ENCODE data around the gene KISS1R.

Gene KISS1R

GRCh38 chr19:899336-900042 lies 17.6 kb upstream of the KISS1R start:
- no peak for DNase-seq (ENCODE audit: extremely low read depth in 1 of 2, low read depth in 1 of 2)

DNA sequence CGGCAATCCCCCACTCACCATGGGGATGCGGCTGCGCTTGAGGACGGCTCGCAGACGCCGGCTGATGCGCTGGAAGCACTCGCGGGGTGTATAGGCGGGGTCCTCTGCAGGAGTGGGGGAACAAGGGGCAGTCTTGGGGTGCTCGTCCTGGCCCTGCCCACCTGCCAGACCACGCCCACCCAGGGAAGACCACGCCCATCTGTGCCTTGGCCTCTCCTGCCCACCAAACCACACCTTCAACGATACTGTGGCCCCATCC lies 17.2 kb upstream of the KISS1R start:
- no peak for DNase-seq (ENCODE audit: extremely low read depth in 1 of 2, low read depth in 1 of 2)

GRCh38 chr19:900302-901111 lies 16.6 kb upstream of the KISS1R start:
- DNase-seq (ENCODE audit: extremely low read depth in 1 of 2, low read depth in 1 of 2), result no peak

GRCh38 chr19:901216-902092 lies 15.7 kb upstream of the KISS1R start:
- no peak for DNase-seq (ENCODE audit: extremely low read depth in 1 of 2, low read depth in 1 of 2)

- DNase-seq (ENCODE audit: extremely low read depth in 1 of 2, low read depth in 1 of 2), result no peak
Observed at GRCh38 chr19:902093-902370, 15.1 kb upstream of the KISS1R start.

DNA sequence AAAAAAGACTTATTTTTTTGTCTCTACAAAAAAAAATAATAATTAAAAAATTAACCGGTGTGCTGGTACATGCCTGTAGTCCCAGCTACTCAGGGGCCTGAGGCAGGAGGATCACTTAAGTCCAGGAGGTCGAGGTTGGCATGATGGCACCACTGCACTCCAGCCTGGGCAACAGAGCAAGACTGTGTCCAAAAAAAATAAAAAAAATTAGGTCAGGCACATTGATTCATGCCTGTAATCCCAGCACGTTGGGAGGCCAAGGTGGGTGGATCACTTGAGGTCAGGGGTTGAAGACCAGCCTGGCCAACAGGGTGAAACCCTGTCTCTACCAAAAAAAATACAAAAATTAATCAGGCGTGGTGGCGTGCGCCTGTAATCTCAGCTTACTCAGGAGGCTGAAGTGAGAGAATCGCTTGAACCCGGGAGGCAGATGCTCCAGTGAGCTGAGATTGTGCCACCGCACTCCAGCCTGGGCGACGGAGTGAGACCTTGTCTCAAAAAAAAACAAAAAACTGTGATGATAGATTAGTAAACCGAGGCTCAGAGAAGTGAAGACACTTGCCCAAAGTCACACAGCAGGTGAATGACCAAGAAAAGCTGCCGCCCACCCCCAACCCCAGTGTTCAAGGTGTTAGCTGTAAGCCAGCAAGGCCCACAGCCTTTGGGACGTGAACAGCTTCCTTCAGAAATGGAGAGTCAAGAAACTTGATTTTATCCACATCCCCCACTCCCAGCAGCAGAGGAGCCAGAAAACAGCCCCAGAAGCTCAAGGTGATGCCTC lies 14.5 kb upstream of the KISS1R start:
- no peak for DNase-seq (ENCODE audit: extremely low read depth in 1 of 2, low read depth in 1 of 2)

GRCh38 chr19:903266-903797 lies 13.8 kb upstream of the KISS1R start:
- DNase-seq (ENCODE audit: extremely low read depth in 1 of 2, low read depth in 1 of 2), result no peak

DNA sequence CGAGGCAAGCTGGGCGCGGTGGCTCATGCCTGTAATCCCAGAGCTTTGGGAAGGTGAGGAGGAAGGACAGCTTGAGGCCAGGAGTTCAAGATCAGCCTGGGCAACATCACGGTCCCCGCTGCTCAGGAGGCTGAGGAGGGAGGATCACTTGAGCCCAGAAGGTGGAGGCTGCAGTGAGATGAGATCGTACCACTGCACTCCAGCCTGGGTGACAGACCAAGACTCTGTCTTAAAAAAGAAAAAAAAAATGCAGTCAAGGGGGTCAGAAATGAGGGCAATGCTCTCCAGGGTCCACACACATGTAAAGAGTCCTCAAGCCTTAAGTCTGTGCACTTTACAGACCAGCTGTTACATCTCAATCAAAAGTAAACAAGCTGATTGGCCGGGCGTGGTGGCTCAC lies 12.6 kb upstream of the KISS1R start:
- DNase-seq (ENCODE audit: extremely low read depth in 1 of 2, low read depth in 1 of 2), result no peak

GRCh38 chr19:906480-906879 lies 10.7 kb upstream of the KISS1R start:
- no peak for DNase-seq (ENCODE audit: extremely low read depth in 1 of 2, low read depth in 1 of 2)

GRCh38 chr19:907183-907853 lies 9.8 kb upstream of the KISS1R start:
- DNase-seq (ENCODE audit: extremely low read depth in 1 of 2, low read depth in 1 of 2), result no peak

DNA sequence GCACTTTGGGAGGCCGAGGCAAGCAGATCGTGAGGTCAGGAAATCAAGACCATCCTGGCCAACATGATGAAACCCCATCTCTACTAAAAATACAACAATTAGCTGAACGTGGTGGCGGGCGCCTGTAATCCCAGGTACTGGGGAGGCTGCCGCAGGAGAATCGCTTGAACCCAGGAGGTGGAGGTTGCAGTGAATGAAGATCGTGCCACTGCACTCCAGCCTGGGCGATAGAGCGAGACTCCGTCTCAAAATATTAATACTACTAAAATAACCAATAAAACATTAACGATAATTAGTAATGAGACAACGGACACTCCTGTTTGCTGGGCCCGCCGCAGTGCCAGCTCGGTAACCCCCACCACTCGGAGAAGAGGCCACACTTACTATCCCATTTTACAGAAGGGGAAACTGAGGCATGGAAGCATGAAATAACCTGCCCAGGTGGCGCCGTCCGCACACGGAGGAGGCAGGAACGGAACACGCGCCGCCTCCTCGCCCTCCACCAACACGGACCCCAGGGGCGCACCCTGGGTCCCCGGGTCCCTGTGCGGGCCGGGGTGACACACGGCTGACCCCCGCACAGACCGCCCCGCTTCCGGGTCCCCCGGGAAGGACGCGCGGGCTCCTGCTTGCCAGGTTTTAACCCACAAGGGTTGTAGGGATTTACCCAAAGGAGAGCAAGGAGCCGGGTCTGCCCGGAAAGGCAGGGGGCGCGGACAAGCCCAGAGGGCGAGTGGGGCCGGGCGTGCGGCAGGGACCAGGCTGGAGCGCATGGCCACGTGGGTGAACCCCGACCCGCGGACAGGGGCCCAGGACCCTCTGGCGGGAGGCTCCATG lies 5.7 kb upstream of the KISS1R start:
- DNase-seq (ENCODE audit: extremely low read depth in 1 of 2, low read depth in 1 of 2), result no peak

- DNase-seq (ENCODE audit: extremely low read depth in 1 of 2, low read depth in 1 of 2), result no peak
Observed at GRCh38 chr19:912181-913079, 4.7 kb upstream of the KISS1R start.

- peak in 1 of 2 donors; percentile 60 for DNase-seq (ENCODE audit: extremely low read depth in 1 of 2, low read depth in 1 of 2)
Observed at GRCh38 chr19:913080-913748, 3.9 kb upstream of the KISS1R start, which contains the start of gene R3HDM4. Gene R3HDM4, minus strand, starts transcription at chr19:913219. Its CDS starts 62 bp downstream, at chr19:913157.

- no peak for DNase-seq (ENCODE audit: extremely low read depth in 1 of 2, low read depth in 1 of 2)
Observed at GRCh38 chr19:916645-917322, 349 bp upstream of the KISS1R start.

- no peak for DNase-seq (ENCODE audit: extremely low read depth in 1 of 2, low read depth in 1 of 2)
Observed at GRCh38 chr19:918152-918437, 962 bp downstream of the KISS1R start.

DNA sequence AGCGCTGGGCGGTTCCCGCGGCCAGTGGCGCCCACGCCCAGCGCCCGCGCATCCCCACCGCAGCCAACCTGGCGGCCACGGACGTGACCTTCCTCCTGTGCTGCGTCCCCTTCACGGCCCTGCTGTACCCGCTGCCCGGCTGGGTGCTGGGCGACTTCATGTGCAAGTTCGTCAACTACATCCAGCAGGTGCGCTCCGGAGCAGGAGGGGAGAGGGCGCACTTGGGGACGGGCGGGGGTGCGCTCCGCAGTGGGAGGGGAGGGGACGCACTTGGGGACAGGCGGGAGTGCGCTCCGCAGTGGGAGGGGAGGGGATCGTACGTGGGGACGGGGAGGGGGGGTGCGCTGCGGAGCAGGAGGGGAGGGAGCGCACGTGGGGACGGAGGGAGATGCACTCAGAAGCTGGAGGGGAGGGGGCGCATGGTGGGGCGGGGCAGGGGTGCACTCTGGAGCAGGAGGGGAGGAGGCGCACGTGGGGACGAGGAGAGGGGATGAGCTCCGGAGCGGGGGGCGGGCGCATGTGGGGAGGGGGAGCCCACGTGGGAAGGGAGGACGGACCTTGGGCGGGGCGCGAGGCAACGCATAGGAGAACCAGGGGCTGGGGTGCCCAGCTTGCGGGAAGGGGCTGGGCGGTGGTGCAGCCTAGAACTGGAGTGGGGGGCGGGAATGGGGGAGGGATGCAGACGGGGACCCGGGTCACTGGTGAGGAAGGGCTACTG lies 1.5 kb downstream of the KISS1R start:
- no peak for DNase-seq (ENCODE audit: extremely low read depth in 1 of 2, low read depth in 1 of 2)

Data from stimulated activated CD8-positive, alpha-beta memory T cell treated with anti-CD3 and anti-CD28 coated beads, Interleukin-7, amount 100 ng/mL, for 48 hours (primary cell).